Astrocyte of the hippocampus (primary cell): ENCODE data around the gene MAP1LC3C.

Source experiments
- DNase-seq: peaks from one replicate; pipeline ENCODE4 v3.0.0; 2011; ENCODE audit warnings: low read depth, low spot score

The MAP1LC3C gene

DNA sequence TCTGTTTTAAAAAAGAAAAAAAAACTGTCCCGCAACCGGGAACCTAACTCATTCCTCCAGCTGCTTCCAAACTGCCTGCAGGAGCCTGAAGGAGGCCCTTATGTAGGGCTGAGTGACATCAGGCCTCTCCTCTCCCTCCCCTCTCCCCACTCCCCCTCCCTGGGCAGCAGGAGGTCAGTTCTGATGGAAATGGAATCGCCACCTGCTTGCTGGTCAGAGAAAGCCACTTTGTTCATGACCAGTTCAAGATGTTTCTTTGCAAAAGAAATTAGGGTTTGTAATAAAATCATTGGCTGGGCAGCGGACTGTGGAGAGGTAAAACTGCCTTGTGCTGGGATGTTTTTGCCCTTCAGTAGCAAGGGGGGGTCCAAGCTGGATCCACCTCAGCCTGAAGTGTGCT lies at the start of gene MAP1LC3C:
MAP1LC3C (minus strand) TSS at position 73 of the 400 bp plus-strand sequence. CDS start 90 bp downstream, outside the sequence.
- no peak for DNase-seq

DNA sequence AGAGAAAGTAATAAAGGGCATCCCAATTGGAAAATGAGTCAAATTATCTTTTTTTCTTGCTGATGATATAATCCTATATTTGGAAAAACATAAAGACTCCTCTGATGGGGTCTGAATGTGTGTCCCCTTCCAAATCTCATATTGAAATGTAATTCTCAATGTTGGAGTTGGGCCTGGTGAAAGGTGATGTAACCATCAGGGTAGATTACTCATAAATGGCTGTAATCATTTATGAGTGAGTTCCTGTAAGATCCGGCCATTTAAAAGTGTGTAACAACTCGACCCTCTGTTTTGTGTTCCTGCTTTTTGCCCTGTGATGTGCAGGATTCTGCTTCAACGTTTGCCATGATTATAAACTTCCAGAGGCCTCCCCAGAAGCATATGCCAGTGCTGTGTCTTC lies 44.3 kb upstream of the MAP1LC3C start:
- no peak for DNase-seq

DNA sequence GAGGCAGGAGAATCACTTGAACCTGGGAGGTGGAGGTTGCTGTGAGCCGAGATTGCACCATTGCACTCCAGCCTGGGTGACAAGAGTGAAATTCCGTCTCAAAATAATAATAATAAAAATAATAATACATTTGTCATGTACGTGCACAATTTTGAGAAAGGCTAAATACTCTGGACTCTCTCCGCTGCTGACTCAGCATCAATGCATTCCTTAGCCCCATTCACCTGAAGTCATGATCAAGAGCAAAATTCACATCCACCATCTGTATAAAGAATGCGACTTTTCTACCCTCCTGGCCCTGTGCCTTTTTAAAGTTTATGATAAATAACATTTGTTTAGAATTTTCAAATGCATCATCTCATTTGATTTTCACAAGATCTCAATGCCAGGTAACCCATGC lies 35.5 kb upstream of the MAP1LC3C start:
- no peak for DNase-seq

DNA sequence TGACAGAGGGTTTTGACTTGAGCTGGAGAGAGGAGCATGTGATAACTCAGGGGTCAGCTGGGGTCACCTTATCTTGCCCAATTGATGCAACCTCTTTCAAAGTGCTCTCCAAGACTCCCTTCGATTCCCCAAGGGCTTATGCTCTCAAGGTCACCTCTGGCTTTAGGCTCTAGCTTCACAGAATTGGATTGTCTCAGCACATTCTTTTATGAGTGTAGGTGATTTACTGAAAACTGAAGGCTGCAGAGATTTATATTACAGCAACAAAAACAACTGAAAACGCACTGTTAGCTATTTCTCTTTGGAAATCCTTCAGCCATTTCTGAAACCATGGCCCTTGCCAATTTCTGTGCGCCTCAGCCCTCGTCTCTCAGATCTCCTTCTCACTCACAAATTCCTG lies 34.5 kb upstream of the MAP1LC3C start:
- DNase-seq, result no peak

DNA sequence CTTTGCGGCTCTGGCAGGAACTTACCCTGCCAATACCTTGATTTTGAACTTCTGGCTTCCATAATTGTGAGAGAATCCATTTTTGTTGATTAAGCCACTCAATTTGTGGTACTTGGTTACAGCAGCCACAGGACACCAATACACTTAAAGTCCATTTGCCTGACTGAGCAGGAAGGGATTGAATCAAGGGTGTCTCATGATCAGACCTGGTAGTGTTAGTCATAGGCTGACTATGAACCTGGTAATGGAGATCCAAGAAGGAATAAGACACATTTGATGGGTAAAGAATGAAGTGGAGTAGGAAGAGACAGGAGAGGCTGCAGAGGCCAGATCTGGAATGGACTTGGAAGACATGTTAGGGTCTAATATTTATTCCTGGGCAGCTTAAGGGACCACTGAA lies 31.2 kb upstream of the MAP1LC3C start:
- DNase-seq, result no peak

DNA sequence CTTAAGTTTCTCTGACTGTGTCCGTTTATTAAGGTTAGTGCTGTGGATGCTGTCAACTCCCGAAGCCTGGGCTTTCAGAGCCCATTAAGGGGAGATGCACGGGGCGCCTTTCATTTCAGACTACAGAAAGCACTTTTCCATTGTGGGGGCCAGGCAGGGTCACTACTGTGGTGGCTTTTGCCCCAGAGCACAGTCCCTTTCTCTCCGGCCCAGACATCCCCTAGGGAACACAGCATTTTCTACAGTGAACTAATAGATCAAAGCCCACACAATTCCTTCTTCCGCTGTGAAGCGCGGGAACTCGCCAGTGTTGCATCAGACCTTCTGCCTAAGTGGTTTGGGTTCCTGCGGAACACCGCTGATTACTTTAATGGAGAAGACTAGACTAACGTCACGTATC lies 26.8 kb upstream of the MAP1LC3C start:
- DNase-seq, result no peak

DNA sequence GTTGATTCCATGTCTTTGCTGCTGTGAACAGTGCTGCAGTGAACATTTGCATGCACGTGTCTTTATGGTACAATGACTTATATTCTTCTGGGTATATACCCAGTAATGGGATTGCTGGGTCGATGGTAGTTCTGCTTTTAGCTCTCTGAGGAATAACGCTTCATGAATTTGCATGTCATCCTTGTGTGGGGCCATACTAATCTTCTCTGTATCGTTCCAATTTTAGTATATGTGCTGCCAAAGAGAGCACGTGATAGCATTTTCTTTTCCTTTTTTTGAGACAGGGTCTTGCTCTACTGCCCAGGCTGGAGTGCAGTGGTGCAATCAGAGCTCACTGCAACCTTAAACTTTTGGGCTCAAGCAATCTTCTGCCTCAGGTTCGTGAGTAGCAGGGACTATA lies 24.9 kb upstream of the MAP1LC3C start:
- DNase-seq, result no peak

DNA sequence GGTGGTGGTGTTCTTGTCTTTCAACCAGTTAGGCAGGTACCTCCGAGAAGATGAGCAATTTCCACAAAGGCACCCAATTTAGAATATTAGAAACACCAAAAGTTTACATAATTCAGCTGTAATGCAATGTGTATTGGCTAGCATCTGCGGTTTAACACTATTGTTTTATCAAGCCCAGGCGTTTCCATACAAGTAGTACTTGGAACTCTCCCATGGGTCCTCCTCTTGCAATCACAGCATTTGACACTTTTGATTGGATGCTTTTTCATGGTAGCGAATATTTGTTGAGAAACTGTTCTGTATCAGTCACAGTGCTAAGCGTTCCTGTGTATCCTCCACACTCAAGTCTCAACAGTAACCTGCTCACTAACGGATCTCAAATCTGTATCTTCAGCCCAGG lies 20.1 kb upstream of the MAP1LC3C start:
- DNase-seq, result no peak

DNA sequence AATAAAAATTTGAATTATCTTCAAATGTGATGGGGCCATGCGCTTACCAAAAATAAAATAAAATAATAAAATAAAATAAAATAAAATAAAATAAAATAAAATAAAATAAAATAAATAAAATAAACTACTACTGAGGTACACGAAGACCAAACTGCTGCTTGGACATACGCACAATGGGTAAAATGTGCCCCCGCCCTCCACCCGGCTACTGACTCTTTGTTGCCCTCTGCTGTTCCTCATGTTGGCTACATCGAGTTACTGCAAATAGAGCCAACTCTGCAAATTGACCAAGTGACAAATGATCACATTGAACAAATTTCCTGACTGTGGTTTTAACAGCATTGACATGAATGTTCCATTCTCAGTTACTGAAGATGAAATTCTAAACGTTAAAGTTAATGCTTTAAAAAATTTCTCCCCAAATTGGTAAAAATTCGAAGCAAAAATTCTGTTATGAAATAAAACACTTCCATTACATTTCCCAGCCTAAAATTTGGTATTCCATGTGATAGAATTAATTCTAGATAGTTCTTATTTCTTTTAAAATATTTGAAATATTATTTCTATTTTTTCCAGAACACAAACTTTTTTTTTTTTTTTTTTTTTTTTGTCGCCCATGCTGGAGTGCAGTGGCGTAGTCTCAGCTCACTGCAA lies 18.8 kb upstream of the MAP1LC3C start:
- DNase-seq, result peak; percentile 65

DNA sequence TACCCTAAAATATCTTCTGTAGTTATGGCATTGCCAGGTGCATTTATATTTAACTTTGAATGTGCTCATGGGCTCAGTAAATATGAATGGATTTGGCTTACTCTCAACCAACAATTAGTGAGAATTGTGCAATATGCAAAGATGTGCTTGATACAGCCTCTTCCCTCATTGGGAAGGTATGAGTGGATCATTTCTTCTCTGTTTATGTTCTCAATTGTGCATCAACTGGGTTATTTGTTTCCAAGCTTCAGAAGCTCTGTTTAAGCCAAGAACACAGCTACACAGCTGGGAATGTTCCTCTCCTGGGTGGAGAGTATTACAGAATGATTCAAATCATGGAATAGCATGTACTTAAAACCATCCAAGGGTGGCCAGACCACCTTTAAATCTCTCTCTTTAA lies 17.6 kb upstream of the MAP1LC3C start:
- DNase-seq, result no peak

DNA sequence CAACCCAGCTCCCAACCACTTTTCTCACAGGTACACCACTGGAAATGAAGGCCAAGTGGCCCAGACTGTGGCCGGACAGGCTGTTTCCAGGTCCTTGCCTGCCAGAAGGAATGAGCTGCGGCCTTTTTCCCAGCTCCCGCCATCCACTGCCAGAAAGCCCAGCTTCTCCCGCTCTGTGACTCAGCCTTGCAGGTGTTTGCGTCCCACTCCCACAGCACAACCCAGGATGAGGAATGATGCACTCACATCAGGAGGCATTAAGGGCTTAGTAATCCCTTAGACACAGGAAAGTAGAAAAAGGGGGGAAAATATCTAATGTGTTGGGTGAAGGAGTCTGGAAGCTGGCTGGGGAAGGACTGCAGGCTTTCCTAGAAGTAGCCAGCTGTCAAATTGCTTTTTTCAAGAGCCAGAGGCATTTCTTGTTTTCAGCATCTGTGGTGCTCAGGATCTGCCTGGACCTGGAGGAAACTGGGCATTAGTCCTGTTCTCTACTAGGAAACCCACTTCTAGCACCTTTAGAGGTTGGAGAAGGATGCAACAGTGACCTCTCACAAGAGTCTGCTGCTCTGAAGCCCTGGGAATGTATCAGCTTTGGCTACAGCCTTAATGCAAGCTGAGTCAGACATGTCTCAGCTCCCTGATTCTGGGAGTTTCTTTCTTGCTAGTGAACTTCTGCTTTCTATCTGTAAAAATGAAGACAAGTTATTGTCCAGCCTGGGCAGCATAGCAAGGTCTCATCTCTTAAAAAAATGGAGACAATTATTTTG lies 13.2 kb upstream of the MAP1LC3C start:
- DNase-seq, result peak; percentile 36

DNA sequence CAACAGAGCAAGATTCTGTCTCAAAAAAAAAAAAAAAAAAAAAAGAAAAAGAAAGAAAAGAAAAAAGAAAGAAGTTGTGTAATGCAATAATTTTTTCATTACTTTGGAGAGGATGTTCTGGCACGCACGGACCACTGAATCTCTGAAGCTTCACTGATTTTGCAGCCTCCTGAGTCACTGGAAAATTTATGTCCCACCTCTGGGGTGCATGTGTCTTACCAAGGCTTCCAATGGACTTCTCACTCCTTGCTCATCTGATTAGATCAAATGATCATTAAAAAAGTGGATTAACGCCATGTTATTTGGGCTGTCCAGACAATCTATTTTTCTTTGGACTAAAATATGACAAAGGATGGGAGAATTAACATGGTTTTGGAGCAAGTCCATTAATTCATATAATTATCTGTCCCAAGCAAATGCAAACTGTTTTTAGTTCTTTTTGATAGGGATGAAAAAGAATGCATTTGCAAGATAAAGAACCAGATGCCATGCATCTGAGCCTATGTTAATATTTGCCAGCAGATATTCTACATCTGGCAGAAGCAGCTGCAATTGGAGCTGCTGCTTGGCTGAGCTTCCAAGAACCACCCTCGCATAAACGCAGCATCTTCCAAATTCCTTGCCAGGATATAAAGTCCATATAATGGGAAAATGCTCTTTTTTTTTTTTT lies 10.1 kb upstream of the MAP1LC3C start:
- DNase-seq, result no peak

DNA sequence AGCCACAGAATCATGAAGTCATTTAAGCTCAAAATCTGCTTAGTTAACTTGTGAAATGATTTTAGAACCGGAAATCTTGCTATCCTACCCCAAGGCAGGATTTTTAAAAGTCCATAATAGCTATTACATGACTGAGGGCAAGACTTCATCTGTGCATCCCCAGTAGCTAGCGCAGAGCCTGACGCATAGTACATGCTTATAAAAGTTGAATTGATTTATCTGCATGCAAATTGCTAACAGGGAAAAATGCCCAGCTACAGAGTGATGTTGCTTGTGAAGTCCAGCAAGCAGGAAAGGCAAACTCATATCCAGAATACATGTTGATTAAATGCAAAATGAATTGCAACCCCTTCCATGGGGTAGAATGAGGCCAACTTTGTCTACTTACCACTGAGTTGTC lies 8.1 kb upstream of the MAP1LC3C start:
- no peak for DNase-seq

DNA sequence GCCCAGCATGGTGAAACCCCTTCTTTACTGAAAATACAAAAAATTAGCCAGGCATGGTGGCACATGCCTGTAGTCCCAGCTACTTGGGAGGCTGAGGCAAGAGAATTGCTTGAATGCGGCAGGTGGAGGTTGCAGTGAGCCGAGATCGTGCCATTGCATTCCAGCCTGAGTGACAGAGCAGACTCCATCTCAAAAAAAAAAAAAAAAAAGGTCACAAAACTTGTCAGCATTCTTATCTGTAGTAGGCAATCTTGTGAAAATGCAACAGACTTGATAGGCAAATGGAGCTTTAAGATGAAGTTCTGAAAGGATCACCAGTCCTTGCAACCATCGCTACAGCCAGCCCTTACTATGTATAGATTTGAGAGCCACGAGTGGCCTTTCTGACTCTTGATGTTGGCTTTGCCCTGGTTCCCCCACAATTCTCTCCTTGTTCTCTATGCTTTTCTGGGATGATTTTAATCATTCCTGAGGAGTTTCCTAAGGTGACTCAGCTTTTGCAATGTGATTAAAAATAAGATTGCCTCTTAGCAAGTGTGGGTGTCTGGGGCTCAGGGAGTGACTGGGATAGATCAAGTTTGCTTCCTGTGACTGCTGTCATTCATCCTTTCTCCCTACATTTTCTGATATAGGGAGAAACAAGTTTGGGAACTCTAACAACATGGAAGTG lies 7.1 kb upstream of the MAP1LC3C start:
- DNase-seq, result peak; percentile 37

DNA sequence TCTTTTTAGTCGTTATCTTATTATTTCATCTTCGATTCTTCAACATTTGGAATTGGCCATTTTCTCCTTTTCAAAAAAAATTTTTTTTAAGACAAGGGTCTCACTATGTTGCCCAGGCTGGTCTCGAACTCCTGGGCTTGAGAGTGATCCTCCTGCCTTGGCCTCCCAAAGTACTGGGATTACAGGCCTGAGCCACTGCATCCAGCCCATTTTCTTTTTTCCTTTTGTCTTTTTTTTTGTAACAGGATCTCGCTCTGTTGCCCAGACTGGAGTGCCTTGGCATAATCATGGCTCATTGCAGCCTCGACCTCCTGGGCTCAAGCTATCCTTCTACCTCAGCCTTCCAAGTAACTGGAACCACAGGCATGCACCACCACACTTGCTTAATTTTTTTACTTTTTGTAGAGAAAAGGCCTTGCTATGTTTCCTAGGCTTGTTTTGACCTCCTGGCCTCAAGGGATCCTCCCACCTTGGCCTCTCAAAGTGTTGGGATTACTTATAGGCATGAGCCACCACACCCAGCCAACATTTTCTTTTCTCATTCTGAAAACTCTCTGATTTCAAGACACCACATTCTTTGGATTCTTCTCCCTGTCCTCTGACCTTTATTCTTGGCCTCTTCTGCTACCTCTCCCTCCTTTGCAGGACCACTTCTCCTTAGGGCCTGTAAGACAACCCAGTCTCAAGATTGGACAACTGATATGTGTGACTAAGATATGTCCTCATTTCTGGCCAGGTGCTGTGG lies 6.0 kb upstream of the MAP1LC3C start:
- DNase-seq, result no peak

DNA sequence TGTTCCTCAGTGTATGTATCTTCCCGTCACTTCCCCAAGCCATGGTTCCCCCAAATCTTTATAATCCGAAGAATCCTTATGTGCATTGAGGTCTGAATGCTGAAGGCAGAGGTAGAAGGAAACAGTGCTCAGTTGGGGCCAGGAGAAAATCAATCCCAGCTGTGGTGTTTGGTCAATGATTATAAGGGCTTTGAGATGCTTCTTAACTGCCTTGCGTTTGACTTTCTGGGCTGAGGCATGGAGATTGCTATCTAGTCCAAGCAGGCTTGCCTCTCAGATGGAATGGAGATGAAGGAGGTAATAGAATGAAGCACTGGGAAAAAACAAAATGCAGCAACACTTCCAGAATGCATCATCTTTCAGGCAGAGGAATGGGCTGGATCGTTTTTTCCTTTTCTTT lies 3.6 kb upstream of the MAP1LC3C start:
- no peak for DNase-seq

DNA sequence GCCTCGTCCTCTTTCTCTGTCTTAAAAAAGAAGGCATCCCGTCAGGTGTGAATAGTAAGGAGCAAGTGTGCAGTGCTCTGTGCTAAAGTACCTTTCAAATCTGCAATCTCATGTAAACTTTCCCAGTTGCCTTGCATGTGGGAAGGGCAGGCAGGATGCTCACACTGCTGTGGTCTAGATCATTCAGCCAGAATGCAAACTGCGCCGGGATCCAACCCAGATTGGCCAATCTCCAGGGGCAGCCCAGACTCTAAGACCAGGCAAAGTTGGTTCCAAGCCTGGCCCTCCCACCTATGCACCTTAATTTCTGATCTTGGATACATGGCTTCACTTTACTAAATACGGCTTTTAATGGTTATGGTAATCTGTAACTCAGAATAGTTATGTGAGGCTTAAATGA lies 3.2 kb upstream of the MAP1LC3C start:
- peak; percentile 24 for DNase-seq

DNA sequence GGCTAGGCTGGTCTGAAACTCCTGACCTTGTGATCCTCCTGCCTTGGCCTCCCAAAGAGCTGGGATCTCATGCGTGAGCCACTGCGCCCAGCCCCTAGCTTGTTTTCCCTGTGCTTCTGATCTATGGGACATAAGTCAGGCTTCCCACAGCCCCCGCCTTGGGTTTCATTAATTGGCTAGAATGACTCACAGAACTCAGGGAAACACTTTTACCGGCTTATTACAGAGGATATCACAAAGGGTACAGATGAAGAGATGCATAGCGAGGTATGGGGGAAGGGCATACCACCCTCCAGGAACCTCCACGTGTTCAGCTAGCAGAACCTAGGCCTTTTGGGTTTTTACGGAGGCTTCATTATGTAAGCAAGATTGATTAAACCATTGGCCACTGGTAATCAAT lies 1.5 kb upstream of the MAP1LC3C start:
- DNase-seq, result no peak

DNA sequence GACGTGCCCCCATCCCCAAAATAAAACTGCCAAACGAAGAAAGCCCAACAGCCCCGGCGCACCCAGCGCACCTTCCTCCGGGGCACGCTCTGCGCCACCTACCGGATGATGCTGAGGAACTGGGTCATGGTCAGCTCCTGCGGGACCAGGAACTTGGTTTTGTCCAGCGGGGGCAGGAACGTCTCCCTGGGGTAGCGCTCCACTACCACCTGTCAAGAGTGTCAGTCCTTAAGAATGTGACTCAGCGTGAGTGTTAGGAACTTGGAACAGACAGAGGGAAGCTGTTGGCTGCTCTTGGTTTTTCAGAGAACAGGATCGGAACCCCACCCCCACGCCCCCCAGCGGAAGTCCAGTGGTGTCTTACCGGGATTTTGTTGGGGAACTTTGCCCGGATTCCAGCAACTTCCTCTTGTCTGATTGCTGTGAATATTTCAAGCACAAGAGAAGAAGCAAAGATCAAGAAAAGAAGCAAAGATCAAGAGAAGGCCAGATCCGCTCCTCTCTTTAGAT lies 431 bp downstream of the MAP1LC3C start:
- peak; percentile 81 for DNase-seq

DNA sequence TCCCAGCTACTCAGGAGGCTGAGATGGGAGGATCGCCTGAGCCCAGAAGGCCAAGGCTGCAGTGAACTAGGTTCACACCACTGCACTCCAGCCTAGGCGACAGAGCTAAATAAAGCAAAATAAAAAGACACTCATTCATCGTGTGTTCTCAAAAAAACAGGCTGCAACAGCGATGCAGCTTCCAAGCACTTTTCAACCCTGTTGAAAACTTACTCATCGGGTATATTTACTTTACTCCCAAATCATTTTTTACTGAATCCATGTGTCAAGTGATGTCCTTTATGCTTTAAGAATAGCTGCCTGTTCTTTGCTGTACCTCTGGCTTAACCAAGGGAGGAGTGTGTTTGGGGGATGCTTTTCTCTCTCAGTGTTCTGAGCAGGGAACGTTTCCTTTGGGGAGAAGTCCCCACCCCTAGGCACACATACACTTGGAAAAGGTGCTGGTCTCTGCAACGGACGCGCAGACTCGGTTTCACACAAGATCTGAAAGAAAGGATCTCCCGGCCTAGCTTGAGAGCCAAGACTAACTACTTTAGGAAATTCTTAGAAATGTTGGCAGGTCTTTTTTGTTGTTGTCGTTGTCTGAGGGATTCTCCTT lies 1.4 kb downstream of the MAP1LC3C start:
- no peak for DNase-seq

DNA sequence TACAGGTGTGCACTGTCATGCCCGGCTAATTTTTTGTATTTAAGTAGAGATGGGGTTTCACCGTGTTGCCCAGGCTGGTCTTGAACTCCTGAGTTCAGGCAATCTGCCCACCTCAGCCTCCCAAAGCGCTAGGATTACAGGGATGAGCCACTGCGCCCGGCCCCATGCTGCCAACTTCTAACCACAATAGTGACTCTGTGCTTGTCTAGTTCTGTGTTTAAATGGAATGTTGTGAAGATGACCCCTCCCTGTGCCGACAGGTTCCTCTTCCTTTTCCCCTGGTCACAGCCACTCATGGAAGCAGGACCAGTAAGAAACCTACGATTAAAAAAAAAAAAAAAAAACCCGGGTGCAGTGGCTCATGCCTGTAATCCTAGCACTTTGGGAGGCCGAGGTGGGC lies 4.7 kb downstream of the MAP1LC3C start:
- DNase-seq, result no peak
